SK-N-SH treated with all-trans-retinoic acid at 6 μM for 48 hours (cell line): ENCODE data around the gene FRMD4B.

Experiments
- ATAC-seq: fragments of 200-7000 bp; cut with Tn5 transposase; 3 replicates; pipeline ENCODE4 v1.9.1; 2020; ENCODE audit warnings: mild to moderate bottlenecking, moderate library complexity
- ARNTL ChIP-seq: fragments of 450-650 bp; formaldehyde crosslinking; IDR thresholded peaks from 2 replicates; pipeline ENCODE4 v1.5.0; 2020; ENCODE audit warnings: low read depth, mild to moderate bottlenecking, moderate library complexity, borderline replicate concordance
- BACH2 ChIP-seq: fragments of 250-450 bp; sonication (Bioruptor Pico); IDR thresholded peaks from 2 replicates; pipeline ENCODE4 v1.9.0; 2021; ENCODE audit warnings: mild to moderate bottlenecking, borderline replicate concordance
- CSDC2 ChIP-seq: fragments of 250-450 bp; sonication (Bioruptor Pico); IDR thresholded peaks from 2 replicates; pipeline ENCODE4 v1.5.0; 2020; ENCODE audit warnings: mild to moderate bottlenecking, moderate library complexity
- CSRNP3 ChIP-seq: fragments of 250-450 bp; sonication (Bioruptor Pico); IDR thresholded peaks from 2 replicates; pipeline ENCODE4 v1.5.1; 2021; ENCODE audit warnings: mild to moderate bottlenecking, moderate library complexity
- GLIS3 ChIP-seq: fragments of 250-450 bp; sonication (Bioruptor Pico); IDR thresholded peaks from 2 replicates; pipeline ENCODE4 v1.5.0; 2020; ENCODE audit warnings: mild to moderate bottlenecking, moderate library complexity
- ISL1 ChIP-seq: fragments of 250-450 bp; sonication (Bioruptor Pico); IDR thresholded peaks from 2 replicates; pipeline ENCODE4 v2.1.2; 2022; ENCODE audit warnings: mild to moderate bottlenecking, moderate library complexity
- OSR1 ChIP-seq: fragments of 250-450 bp; sonication (Bioruptor Pico); IDR thresholded peaks from 2 replicates; pipeline ENCODE4 v1.8.0; 2022; ENCODE audit warnings: moderate library complexity, mild to moderate bottlenecking, inconsistent platforms
- PATZ1 ChIP-seq: fragments of 250-450 bp; sonication (Bioruptor Pico); IDR thresholded peaks from 2 replicates; pipeline ENCODE4 v1.8.0; 2020; ENCODE audit warnings: mild to moderate bottlenecking, moderate library complexity, borderline replicate concordance
- POU6F1 ChIP-seq: fragments of 250-450 bp; sonication (Bioruptor Pico); IDR thresholded peaks from 2 replicates; pipeline ENCODE4 v1.8.0; 2021; ENCODE audit warnings: low read depth, mild to moderate bottlenecking, moderate library complexity, borderline replicate concordance
- PPARA ChIP-seq: fragments of 250-450 bp; sonication (Bioruptor Pico); IDR thresholded peaks from 2 replicates; pipeline ENCODE4 v1.5.0; 2020; ENCODE audit warnings: mild to moderate bottlenecking, borderline replicate concordance
- RARB ChIP-seq: fragments of 250-450 bp; sonication (Bioruptor Pico); IDR thresholded peaks from 2 replicates; pipeline ENCODE4 v1.8.0; 2021; ENCODE audit warnings: mild to moderate bottlenecking, moderate library complexity
- SNAI2 ChIP-seq: fragments of 250-450 bp; sonication (Bioruptor Pico); IDR thresholded peaks from 2 replicates; pipeline ENCODE4 v1.5.0; 2020; ENCODE audit warnings: mild to moderate bottlenecking, moderate library complexity
- TCF4 ChIP-seq: fragments of 250-450 bp; sonication (Bioruptor Pico); IDR thresholded peaks from 2 replicates; pipeline ENCODE4 v1.8.0; 2021; ENCODE audit warnings: mild to moderate bottlenecking, moderate library complexity, borderline replicate concordance
- TSHZ2 ChIP-seq: fragments of 250-450 bp; sonication (Bioruptor Pico); IDR thresholded peaks from 2 replicates; pipeline ENCODE4 v1.5.0; 2020; ENCODE audit warnings: mild to moderate bottlenecking, moderate library complexity
- ZC3H10 ChIP-seq: fragments of 250-450 bp; sonication (Bioruptor Pico); IDR thresholded peaks from 2 replicates; pipeline ENCODE4 v1.5.1; 2021; ENCODE audit warnings: mild to moderate bottlenecking, moderate library complexity
- ZFP3 ChIP-seq: fragments of 250-450 bp; sonication (Bioruptor Pico); IDR thresholded peaks from 2 replicates; pipeline ENCODE4 v1.5.0; 2020; ENCODE audit warnings: mild to moderate bottlenecking, moderate library complexity
- ZNF565 ChIP-seq: fragments of 450-650 bp; formaldehyde crosslinking; conservative IDR thresholded peaks from 2 replicates; pipeline ENCODE4 v1.5.0; 2020; ENCODE audit warnings: low read depth, mild to moderate bottlenecking, moderate library complexity
- TF ChIP-seq, protein P1 (sequence below): fragments of 250-450 bp; sonication (Bioruptor Pico); IDR thresholded peaks from 2 replicates; pipeline ENCODE4 v1.5.1; 2020; ENCODE audit warnings: low read depth, mild to moderate bottlenecking, moderate library complexity

FRMD4B gene

GRCh38 chr3:69130689-69131088 lies 255.2 kb downstream of the FRMD4B start (continued):
- no peak for TF ChIP-seq PATZ1
- TF ChIP-seq ZFP3 (CRISPR knock-in tag): no peak

DNA sequence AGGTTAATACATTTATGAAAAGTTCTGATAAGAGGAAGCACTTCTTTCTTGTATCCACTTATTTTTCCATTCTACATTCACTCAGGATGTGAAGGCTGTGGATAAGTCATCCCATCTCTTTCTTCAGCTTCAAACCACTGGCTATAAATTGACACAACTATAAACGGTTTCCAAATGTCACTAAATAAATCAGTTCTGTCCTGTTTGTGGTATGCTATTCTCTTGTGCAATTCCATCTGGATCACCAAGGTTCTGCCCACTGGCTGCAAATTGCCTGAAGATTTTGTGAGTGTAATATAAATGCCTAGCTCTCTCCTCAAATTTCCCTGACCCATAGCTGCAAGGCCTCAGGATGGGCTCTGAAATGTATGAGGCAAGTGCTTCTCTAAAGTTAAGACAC lies 256.4 kb downstream of the FRMD4B start:
- no peak for ATAC-seq
- TF ChIP-seq ZNF565 (CRISPR knock-in tag) (no peak), CSRNP3 (no peak), ISL1 (CRISPR knock-in tag) (no peak), TSHZ2 (CRISPR knock-in tag) (no peak), GLIS3 (no peak), RARB (CRISPR knock-in tag) (no peak), SNAI2 (no peak), BACH2 (CRISPR knock-in tag) (no peak)

DNA sequence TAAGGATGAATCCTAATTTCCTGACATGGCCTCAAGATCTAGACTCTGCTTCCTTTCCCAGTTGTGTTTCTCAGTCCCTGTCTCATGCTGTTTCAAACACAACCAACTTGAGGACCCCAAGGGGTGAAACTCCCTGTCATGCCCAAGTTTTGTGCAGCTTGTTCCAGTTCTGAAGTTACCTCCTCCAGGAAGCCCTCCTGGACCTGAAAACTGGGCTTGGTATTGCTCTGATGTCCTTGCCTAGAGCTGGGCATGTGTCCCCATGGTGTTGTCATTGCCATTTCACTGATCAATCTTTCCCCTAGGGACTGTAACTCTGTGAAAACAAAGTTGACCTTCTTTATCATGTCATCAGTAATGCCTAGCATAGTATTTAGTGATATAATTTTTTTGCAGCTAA lies 257.4 kb downstream of the FRMD4B start:
- ATAC-seq: no peak
- TF ChIP-seq TSHZ2 (CRISPR knock-in tag): no peak
- no peak for TF ChIP-seq ZFP3 (CRISPR knock-in tag)

- no peak for TF ChIP-seq POU6F1
- TF ChIP-seq SNAI2: no peak
- TF ChIP-seq, protein P1, sequence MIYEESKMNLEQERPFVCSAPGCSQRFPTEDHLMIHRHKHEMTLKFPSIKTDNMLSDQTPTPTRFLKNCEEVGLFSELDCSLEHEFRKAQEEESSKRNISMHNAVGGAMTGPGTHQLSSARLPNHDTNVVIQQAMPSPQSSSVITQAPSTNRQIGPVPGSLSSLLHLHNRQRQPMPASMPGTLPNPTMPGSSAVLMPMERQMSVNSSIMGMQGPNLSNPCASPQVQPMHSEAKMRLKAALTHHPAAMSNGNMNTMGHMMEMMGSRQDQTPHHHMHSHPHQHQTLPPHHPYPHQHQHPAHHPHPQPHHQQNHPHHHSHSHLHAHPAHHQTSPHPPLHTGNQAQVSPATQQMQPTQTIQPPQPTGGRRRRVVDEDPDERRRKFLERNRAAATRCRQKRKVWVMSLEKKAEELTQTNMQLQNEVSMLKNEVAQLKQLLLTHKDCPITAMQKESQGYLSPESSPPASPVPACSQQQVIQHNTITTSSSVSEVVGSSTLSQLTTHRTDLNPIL (CRISPR knock-in tag): no peak
- no peak for TF ChIP-seq PPARA (CRISPR knock-in tag)
- TF ChIP-seq ZC3H10 (CRISPR knock-in tag): no peak
- no peak for TF ChIP-seq CSDC2 (CRISPR knock-in tag)
- TF ChIP-seq ARNTL (CRISPR knock-in tag): no peak
- TF ChIP-seq ISL1 (CRISPR knock-in tag): no peak
- TF ChIP-seq GLIS3: no peak
- TF ChIP-seq TCF4 (CRISPR knock-in tag): no peak
- TF ChIP-seq CSRNP3: no peak
- TF ChIP-seq OSR1: no peak
- no peak for TF ChIP-seq ZFP3 (CRISPR knock-in tag)
- no peak for ATAC-seq
These were observed 258.9 kb downstream of the FRMD4B start for GRCh38 chr3:69126999-69127398.
